ENCODE measurements around the gene ZNF532.

ZNF532 gene

GRCh38 chr18:58937071-58937886 lies 72.6 kb downstream of the ZNF532 start:
- in situ Hi-C loops (cut with MboI; ENCODE audit: low sequenced_read_pairs), result no loop called here

- in situ Hi-C loops (cut with MboI; ENCODE audit: low sequenced_read_pairs), result no loop called here
Observed at GRCh38 chr18:58937887-58938267, 73.2 kb downstream of the ZNF532 start.

GRCh38 chr18:58941426-58942099 lies 76.9 kb downstream of the ZNF532 start:
- in situ Hi-C loops (cut with MboI; ENCODE audit: low sequenced_read_pairs), result no loop called here

- in situ Hi-C loops (cut with MboI; ENCODE audit: low sequenced_read_pairs), result no loop called here
Observed at GRCh38 chr18:58943896-58944295, 79.2 kb downstream of the ZNF532 start.

- in situ Hi-C loops (cut with MboI; ENCODE audit: low sequenced_read_pairs), result no loop called here
Observed at GRCh38 chr18:58947136-58947732, 82.6 kb downstream of the ZNF532 start.

- in situ Hi-C loops (cut with MboI; ENCODE audit: low sequenced_read_pairs), result no loop called here
Observed at GRCh38 chr18:58949031-58949430, 84.4 kb downstream of the ZNF532 start.

- in situ Hi-C loops (cut with MboI; ENCODE audit: low sequenced_read_pairs), result no loop called here
Observed at GRCh38 chr18:58951986-58952702, 87.5 kb downstream of the ZNF532 start.

GRCh38 chr18:58952858-58953257 lies 88.2 kb downstream of the ZNF532 start:
- in situ Hi-C loops (cut with MboI; ENCODE audit: low sequenced_read_pairs), result no loop called here

- in situ Hi-C loops (cut with MboI; ENCODE audit: low sequenced_read_pairs), result no loop called here
Observed at GRCh38 chr18:58953627-58954026, 89.0 kb downstream of the ZNF532 start.

- in situ Hi-C loops (cut with MboI; ENCODE audit: low sequenced_read_pairs), result no loop called here
Observed at GRCh38 chr18:58955001-58955400, 90.3 kb downstream of the ZNF532 start.

GRCh38 chr18:58955738-58956137 lies 91.1 kb downstream of the ZNF532 start:
- in situ Hi-C loops (cut with MboI; ENCODE audit: low sequenced_read_pairs), result no loop called here

- in situ Hi-C loops (cut with MboI; ENCODE audit: low sequenced_read_pairs), result no loop called here
Observed at GRCh38 chr18:58958628-58959027, 94.0 kb downstream of the ZNF532 start.

- in situ Hi-C loops (cut with MboI; ENCODE audit: low sequenced_read_pairs), result no loop called here
Observed at GRCh38 chr18:58960508-58960907, 95.8 kb downstream of the ZNF532 start.

GRCh38 chr18:58960946-58961722 lies 96.5 kb downstream of the ZNF532 start:
- in situ Hi-C loops (cut with MboI; ENCODE audit: low sequenced_read_pairs), result no loop called here

- in situ Hi-C loops (cut with MboI; ENCODE audit: low sequenced_read_pairs), result no loop called here
Observed at GRCh38 chr18:58962336-58962735, 97.7 kb downstream of the ZNF532 start.

GRCh38 chr18:58965291-58966004 lies 100.8 kb downstream of the ZNF532 start:
- in situ Hi-C loops (cut with MboI; ENCODE audit: low sequenced_read_pairs), result no loop called here

GRCh38 chr18:58966005-58966677 lies 101.5 kb downstream of the ZNF532 start:
- in situ Hi-C loops (cut with MboI; ENCODE audit: low sequenced_read_pairs), result no loop called here

- in situ Hi-C loops (cut with MboI; ENCODE audit: low sequenced_read_pairs), result no loop called here
Observed at GRCh38 chr18:58966704-58967103, 102.0 kb downstream of the ZNF532 start.

- in situ Hi-C loops (cut with MboI; ENCODE audit: low sequenced_read_pairs), result no loop called here
Observed at GRCh38 chr18:58967751-58968254, 103.1 kb downstream of the ZNF532 start.
